Right renal pelvis (tissue), 4 donors: Measurements from ENCODE around the gene HSF5. TPM values are rescaled to one million over a fixed set of nuclear protein-coding genes. Genes with fewer than 3 reads are reported as not detected.
A peak's percentile ranks its signal among the peaks of the same experiment; 100 is the strongest.

Experiments
- DNase-seq, 4 donors: peaks; one replicate each; pipeline ENCODE4 v3.0.0-alpha.2; 2013; ENCODE audit warnings: low read depth in 4 of 4, low spot score in 3 of 4, missing footprints in 1 of 4
- polyA plus RNA-seq, 4 donors: library from polyadenylated mRNA; unstranded; fragments of 120-200 nt; gene quantifications; one replicate each; pipeline ENCODE4 v1.2.1, GENCODE V29; 2013; ENCODE audit not compliant: insufficient read length in 4 of 4

The HSF5 gene
- polyA plus RNA-seq, 4 donors, result 0.27 to 0.53 (median 0.36) TPM

- DNase-seq, result no peak
These were observed 99.7 kb downstream of the HSF5 start for GRCh38 chr17:58388302-58389190.

- no peak for DNase-seq
These were observed 100.4 kb downstream of the HSF5 start for GRCh38 chr17:58387834-58388233.

- DNase-seq, result no peak
These were observed 101.5 kb downstream of the HSF5 start for GRCh38 chr17:58386708-58387107.

GRCh38 chr17:58385359-58385899, 102.8 kb downstream of the HSF5 start:
- no peak for DNase-seq

- no peak for DNase-seq
These were observed 103.3 kb downstream of the HSF5 start for GRCh38 chr17:58384897-58385296.

- DNase-seq, result no peak
These were observed 104.2 kb downstream of the HSF5 start for GRCh38 chr17:58383892-58384462.

- no peak for DNase-seq
These were observed 105.4 kb downstream of the HSF5 start for GRCh38 chr17:58382872-58383242.

GRCh38 chr17:58382108-58382871, 105.9 kb downstream of the HSF5 start:
- no peak for DNase-seq

- DNase-seq, result peak in 2 of 4 donors; percentile 20 to 37
These were observed 106.8 kb downstream of the HSF5 start for GRCh38 chr17:58381124-58382035.

- no peak for DNase-seq
These were observed 107.7 kb downstream of the HSF5 start for GRCh38 chr17:58380207-58381123.

- DNase-seq, result no peak
These were observed 108.7 kb downstream of the HSF5 start for GRCh38 chr17:58379511-58379824.

GRCh38 chr17:58378733-58379510, 109.3 kb downstream of the HSF5 start:
- no peak for DNase-seq

GRCh38 chr17:58377661-58378060, 110.5 kb downstream of the HSF5 start:
- DNase-seq, result no peak

GRCh38 chr17:58377093-58377601, 111.1 kb downstream of the HSF5 start:
- peak in 2 of 4 donors; percentile 38 to 61 for DNase-seq

GRCh38 chr17:58376472-58377000, 111.7 kb downstream of the HSF5 start:
- DNase-seq, result no peak

GRCh38 chr17:58375811-58376210, 112.4 kb downstream of the HSF5 start:
- DNase-seq, result no peak

- DNase-seq, result no peak
These were observed 113.0 kb downstream of the HSF5 start for GRCh38 chr17:58375256-58375655.

- DNase-seq, result no peak
These were observed 114.3 kb downstream of the HSF5 start for GRCh38 chr17:58373923-58374322.
